NCI-H748 treated with DMSO at 0.1 percent for 48 hours (cell line): ENCODE measurements around the gene PRR36.
"Not testable (repeated sequence)": the region's sequence is repeated elsewhere in the genome, so short reads cannot be mapped to it uniquely, and the experiment has no call there.

Source experiments
- DNase-seq: peaks from one replicate; lab custom pipeline; 2025; lab: John Stamatoyannopoulos, UW

The PRR36 gene

DNA sequence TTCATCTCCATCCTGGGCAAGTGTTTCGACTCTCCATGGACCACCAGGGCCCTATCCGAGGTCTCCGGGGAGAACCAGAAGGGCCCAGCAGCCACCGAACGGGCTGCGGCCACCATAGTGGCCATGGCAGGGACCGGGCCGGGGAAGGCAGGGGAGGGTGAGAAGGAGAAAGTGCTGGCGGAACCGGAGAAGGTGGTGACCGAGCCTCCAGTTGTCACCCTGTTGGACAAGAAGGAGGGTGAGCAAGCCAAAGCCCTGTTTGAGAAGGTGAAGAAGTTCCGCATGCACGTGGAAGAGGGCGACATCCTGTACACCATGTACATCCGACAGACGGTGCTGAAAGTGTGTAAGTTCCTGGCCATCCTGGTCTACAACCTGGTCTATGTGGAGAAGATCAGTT lies 24.8 kb upstream of the PRR36 start:
- DNase-seq, result no peak

DNA sequence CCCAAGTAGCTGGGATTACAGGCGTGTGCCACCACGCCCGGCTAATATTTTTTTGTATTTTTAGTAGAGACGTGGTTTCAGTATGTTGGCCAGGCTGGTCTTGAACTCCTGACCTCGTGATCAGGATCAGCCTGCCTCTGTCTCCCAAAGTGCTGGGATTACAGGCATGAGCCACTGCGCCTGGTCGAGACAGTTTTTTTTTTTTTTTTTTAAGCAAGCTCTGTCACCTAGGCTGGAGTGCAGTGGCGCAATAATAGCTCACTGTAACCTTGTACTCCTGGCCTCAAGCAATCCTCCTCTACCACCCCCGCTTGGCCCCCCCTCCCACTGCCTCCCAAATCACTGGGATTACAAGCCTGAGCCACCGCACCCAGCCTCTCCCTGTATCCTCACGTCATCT lies 23.1 kb upstream of the PRR36 start:
- DNase-seq, result no peak

DNA sequence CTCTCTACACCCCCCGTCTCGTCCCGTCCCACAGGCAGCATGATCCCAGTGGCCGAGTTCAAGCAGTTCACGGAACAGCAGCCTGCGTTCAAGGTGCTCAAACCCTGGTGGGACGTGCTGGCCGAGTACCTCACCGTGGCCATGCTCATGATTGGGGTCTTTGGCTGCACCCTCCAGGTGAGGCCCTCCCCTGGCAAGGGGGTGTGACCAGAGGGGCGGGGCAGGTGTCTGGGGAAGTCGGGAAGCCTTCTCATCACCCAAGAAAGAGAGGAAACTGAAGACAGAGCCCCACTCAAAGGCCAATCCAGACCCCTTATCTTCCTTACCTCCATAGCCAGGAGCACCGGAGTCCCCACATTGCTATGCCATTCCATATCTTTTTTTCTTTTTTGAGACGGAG lies 21.4 kb upstream of the PRR36 start:
- DNase-seq, result no peak

DNA sequence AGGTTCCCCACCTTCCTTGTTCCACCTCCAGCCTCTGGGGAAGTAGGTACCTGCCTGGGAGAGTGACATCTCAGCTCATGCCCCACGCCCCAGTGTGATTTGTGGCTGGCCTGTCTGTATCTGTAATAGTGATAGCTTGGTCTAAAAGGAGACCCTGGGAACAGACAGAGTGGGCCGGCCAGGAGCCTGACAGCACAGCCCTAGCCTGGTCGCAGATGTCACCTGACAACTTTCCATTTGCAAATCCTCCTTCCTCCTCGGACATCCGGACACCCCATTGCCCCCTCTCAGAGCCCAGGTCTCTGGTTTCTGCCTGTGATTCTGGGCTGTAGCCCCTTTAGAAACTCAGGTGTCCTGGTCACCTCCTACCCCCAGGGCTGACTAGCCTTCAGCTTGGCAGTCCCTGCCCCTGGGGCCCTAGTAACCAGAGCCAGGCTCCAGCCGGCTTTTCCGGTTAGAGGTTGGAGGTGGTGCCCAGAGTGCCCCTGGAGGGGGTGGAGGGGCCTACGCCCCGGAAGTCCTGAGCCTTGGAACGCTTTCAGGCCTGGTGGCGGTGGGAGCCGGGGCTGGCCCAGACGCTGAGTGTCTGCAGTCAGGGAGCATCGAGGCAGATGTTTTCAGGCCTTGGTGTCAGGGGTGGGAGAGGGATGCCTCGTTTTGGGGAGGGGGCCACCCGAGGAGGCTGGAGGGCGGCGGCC lies 20.6 kb upstream of the PRR36 start:
- DNase-seq, result no peak

DNA sequence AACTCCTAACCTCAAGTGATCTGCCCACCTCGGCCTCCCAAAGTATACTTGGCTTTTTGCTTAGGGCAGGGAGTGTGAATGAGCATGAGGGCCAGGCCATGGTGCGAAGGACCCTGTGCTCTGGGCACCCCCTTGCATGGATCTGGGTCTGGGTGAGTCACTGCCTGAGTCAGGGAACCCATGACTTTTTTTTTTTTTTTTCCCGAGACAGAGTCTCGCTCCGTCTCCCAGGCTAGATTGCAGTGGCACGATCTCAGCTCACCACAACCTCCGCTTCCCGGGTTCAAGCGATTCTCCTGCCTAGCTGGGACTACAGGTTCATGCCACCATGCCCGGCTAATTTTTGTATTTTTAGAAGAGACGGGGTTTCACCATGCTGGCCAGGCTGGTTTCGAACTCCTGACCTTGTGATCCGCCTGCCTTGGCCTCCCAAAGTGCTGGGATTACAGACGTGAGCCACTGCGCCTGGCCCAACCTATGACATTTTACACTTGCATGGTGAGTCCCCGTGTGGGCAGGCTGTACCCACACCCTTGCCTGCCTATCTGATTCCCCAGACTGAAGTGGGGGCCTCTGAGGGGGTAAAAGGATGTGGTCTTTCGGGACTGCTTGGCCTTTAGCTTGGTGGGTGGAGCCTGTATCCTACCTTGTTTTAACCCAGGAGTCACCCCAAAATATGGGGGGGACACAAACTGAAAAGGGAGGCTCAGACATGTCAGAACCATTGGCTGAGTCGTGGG lies 19.3 kb upstream of the PRR36 start:
- DNase-seq, result not testable (repeated sequence)

DNA sequence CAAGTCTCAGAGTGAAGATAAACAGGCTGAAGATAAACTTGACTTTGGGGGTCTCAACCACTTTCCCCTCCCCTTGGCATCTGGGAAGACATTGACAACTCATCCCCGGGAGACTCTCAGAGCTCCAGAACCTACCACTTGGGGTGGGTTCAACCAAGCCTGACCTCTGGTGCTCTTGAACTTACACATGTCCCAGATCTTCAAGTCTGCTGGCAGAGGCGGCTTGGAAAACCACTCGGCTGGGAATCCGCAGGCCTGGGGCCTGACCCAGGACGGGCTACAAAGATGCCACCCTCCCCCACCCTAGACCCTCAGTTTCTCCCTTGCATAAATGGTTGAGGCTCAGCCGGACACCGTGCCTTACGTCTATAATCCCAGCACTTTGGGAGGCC lies 14.6 kb upstream of the PRR36 start:
- no peak for DNase-seq

DNA sequence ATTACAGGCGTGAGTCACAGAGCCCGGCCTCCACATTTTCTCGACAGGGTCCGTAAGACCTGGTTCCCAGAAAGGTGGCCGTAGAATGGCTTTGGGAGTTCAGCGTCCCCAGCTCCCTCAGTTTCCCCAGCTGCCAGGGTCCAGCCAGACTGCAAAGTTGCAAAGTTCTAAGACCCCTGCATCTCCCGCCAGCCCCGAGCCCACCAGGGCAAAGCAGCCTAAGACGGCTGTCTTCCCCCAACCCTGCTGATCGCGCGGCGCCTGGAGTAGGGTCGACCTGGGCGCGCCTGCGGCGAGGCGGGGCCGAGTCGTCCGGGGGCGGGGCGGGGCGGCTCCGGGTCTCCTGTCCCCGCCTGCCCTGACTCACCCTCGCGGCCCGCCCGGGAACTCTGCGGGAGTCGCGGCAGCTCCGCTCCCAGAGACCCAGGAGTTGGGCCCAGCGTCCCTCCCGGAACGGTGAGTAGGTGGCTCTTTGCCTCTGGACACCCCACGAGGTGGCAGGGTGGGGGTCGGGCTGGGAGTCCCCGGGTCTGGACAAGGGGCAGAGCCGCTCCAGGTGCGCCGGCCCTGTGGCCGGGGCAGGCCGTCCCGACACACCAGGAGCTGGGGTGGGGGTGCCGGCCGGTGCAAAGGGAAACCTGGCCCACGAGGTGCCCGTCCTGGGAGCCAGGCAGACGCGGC lies 14.1 kb upstream of the PRR36 start, which contains the start of gene LRRC8E:
Gene LRRC8E (plus strand): TSS at position 366 of the 681 bp plus-strand sequence. CDS start 7,094 bp downstream, outside the sequence.
- no peak for DNase-seq

DNA sequence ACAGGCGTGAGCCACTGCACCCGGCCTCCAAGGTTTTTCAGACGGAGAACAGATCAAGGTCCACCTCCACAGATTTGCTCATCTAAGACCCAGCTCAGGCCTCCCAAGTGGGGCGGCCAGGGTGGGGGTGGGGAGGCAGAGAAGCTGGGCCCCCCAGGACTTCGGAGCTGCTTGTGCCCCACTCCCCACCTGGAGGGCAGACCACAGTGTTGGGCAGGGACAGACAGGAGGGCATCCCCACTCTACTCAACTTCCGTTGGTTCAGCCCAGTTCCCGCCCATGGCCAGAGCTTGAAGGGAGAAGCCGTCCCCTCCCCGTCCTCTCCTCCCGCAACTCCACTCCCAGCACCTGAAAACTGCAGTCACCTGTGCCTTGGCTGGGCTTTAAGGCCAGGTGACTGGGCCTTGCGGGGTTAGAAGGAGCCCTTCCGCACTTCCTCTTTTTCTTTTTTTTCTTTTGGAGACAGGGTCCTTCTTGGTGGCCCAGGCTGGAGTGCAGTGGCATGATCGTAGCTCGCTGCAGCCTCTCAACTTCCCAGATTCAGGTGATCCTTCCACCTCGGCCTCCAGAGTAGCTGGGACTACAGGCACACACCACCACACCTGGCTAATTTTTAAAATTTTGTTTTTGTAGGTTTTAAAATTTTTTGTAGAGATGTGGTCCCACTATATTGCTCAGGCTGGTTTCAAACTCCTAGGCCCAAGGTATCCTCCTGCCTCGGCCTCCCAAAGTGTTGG lies 13.4 kb upstream of the PRR36 start:
- DNase-seq, result no peak

DNA sequence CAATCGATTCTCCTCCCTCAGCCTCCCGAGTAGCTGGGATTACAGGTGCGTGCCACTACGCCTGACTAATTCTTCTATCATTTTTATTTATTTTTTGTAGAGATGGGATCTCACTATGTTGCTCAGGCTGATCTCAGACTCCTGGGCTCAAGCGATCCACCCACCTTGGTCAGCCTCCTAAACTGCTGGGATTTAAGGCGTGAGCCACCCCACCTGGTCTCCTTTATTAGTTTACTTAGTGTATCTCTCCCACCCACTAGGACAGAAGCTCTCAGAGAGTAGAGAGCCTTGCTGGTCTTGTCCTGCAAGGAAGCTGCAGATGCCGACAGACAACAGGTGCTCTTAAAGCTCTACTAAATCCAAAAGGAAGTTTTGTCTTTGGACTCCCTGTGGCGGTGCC lies 11.6 kb upstream of the PRR36 start:
- DNase-seq, result no peak

DNA sequence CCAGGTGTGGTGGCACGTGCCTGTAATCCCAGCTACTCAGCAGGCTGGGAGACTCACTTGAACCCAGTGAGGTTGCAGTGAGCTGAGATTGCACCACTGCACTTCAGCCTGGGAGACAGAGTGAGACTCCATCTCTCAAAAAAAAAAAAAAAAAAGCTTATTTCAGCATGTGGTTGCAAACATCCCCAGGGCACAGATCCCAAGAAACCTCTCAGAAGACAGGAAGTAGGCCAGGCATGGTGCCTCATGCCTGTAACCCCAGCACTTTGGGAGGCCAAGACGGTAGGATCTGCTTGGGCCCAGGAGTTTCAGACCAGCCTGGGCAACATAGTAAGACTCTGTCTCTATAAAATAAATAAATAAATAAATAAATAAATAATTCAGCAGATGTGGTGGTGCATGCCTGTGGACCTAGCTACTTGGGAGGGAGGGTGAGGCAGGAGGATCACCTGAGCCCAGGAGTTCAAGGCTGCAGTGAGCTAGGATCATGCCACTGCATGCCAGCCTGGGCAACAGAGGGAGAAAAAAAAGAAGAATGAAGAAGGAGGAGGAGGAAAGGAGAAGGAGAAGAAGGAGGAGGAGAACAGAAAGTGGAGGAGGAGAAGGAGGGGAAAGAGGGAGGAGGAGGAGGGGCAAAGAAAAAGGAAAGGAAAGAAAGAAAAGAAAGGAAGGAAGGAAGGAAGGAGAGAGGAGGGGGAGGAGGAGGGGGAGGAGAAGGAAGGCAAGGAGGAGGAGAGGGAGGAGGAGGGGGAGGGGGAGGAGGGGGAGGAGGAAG lies 9.8 kb upstream of the PRR36 start:
- DNase-seq, result no peak

DNA sequence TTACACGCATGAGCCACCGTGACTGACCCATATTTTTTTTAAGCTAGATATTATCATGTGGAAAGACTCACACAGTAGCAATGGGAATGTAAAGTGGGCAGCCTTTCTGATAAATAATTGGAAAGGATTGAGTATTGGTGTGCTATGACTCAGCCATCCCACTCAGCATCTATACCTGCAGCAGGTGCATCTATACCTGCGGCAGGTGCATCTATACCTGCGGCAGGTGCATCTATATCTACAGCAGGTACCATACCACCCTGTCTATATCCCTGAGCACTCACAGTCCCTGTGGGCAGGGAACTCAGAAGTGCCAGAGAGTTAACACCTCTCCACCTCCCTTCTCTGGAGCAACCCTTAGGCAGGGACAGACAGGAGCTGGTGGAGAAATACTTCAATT lies 8.9 kb upstream of the PRR36 start:
- no peak for DNase-seq

DNA sequence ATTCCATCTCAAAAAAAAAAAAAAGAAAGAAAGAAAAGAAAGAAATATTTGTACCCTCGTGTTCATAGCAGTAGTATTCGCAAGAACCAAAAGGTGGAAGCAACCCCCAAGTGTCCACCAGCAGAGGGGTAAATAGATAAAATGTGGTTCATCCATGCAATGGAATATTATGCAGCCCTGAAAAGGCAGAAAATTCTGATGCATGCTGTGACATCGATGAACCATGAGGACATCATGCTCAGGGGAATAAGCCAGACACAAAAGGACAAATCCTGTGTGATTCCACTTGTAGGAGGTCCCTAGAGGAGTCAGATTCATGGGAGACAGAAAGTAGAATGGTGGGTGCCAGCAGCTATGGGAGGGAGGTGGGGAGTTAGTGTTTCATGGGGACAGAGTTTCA lies 7.7 kb upstream of the PRR36 start:
- no peak for DNase-seq

DNA sequence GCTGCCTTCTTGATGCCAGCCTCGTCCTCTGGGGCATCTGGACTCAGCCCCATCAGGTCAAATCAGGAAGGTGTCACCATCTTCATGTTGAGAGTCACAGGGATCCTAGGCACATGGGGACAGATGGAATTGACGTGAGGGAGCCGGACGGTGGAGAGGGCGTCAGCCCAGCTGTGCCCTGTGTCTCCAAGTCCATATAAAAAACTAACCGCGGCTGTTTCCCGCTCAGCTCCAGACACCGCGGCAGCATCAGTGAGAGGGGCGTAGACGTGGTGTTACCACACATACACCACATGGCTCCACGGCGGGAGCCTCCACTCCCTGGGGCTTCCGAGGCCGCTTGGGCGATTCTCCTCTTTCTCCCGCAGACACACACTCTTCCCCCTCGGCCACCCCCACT lies 5.6 kb upstream of the PRR36 start:
- DNase-seq, result no peak

DNA sequence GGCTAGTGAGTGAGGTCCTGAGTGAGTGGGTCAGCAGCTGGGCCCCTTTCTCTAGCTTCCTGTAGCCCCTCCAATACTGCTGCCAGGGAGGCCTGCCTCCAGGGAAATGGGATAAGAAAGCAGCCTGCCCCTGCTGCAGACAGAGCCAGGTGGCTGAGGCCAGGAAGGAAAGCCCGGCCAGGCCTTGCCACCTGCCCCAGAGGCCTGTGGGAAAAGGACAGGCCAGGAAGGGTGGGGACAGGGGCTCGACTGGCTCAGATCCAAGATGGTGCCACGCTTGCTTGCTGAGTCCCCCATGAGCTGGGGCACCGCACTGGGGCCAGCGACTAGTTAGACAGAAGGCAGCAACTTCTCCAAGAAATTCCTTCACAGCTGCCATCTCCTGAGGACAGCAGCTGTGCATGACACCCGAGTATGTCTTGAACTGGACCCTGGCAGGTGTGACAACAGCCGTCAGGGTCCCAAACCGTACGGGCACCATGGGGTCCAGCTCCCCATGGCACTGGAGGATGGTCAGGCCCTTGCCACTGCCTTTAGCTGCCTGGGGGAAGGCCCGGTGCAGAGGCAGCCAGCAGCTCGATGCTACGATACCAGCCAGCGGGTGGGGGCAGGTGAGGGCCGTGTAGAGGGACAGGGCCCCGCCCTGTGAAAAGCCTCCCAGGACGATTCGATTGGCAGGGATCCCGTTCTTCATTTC lies 5.1 kb upstream of the PRR36 start:
- no peak for DNase-seq

DNA sequence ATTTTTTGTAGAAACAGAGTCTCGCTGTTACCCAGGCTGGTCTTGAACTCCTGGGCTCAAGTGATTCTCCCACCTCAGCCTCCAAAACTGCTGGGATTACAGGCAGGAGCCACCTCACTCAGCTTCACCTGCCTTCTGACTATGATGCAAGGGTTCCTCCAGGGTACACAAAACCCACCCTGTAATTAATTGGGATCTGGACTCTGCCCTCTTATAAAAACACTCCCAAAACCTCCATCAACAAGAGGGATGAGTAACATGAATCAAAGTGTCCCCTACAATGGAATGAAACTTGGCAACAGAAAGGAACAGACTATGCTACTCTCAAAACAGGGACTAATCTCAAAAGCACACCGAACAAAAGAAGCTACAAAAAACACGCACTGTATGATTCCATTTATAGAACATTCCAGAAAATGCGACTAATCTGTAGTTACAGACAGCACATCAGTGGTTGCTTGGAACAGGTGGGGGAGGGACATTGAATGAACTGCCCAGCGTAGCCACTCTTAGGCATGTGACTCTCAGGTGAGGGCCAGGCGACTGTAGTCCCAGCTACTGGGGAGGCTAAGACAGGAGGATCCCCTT lies 3.2 kb upstream of the PRR36 start:
- no peak for DNase-seq

DNA sequence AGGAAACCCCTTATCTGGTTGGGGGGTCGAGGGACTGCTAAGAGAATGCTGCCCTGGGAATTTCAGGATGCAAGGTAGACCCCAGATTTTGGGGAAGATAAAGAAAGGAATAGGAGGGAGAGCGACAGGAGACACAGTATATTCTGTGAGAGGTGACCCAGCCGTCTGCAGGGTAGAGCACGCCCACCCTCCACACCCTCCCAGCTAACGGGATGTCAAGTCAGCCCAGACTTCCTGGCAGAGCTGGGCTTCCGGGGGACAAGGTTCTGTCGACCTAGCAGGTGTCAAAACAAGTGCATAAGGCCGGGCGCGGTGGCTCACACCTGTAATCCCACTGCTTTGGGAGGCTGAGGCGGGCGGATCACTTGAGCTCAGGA lies 695 bp upstream of the PRR36 start:
- no peak for DNase-seq

DNA sequence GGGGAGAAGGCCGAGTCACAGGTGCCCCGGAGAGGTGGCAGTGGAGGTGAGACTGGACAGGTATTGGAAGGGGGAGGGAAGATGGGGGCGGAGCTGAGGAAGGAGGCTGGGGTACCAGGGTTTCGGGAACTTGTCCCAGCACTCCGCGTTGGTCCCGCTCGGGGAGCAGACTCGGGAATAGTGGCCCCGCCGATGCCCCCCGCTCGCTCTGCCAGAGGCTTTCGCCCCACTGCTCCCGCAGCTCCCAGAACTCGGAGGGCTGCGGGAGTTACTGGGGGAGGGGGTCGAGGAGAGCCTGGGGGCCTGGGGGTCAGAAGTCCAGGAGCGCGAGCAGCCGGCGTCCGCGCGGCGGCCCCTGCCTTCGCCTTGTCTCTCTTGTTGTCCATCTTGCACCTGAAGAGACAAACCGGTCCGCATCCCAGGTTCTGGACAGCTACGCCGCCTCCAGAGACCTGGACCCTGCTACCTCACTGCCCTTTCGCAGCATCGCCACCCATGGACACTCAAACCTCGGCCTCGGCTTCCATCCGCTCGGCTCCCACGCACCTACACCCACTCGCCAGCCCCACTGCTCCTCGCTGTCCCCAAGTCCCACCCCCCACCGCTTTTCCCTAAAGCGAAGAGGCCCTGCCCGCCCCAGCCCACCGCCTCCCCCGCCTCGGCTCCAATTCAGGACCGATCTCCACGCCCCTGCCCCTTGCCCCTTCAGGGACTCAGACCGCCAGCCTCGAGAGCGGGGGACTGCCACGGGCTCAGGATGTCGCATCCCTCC lies 700 bp downstream of the PRR36 start:
- no peak for DNase-seq

DNA sequence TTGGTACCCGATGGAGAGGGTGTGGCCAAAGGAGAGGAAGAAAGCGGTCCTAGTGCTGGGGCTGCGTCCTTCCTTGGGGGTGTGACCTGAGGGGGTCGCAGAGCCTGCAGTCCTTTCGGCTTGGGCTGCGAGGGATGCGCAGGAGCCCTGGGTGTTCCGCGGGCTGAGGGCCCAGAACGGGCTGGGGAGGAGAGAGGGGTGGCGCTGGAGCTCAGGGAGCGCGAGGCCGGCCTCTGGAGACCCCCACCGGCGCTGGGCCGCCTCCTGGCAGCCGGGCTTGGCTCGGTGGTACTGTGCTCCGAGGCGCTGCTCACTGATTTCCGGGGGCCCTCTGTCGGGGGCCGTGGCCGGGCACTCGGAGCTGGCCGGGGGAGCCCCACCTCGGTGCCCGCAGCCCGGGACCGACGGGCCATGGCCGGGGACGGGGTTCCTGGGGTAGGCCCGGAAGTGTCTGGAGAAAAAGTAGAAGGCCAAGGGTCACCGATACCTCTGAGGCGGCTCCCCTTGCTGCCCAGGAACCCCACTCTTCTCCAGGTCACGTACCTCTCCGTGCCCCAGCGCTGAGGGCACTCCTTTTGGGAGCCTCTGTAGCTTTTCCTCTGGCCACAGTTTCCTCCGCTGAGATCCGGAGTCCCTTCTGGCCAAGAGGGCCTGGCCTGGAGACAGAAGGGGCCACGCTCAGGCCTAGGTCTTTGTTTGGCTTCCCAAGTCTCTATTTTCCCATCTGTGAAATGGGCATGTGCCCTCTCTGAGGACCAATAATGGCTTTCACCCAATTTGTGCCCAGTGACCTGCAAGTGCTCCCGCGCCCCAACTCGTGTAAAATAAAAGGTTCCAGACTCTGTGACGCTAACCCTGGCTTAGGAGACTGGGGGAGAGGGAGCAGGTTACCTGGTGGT lies 1.6 kb downstream of the PRR36 start:
- DNase-seq, result no peak
